ENCODE data around the gene GRIA1. TPM values are rescaled to one million over a fixed set of nuclear protein-coding genes. Genes with fewer than 3 reads are reported as not detected.

Gene GRIA1
- total RNA-seq, 1 experiment from 2014 or later = 0.81 TPM

DNA sequence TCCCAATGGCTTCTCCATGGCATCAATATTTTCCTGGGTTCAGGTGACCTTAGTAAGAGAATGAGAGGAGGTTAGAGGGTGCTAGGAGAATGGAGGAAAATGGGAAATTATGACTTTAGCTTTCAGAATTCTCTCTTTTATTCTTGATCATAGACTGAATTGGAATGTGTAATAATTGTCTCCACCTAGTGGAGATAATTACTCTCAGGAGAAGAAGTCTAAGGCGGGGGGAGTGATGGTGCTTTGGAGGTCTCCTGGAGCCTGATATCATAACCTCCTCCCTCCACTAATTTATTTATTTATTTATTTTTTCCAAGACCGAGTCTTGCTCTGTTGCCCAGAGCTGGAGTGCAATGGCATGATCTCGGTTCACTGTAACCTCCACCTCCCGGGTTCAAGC is 221.3 kb downstream of the GRIA1 start (continued):
- no peak for TF ChIP-seq ESRRA (CRISPR knock-in tag; IDR thresholded peaks at IDR 0.05; ENCODE audit: borderline replicate concordance)
- no peak for TF ChIP-seq ZNF423 (CRISPR knock-in tag; IDR thresholded peaks at IDR 0.05)
- TF ChIP-seq, protein P1, sequence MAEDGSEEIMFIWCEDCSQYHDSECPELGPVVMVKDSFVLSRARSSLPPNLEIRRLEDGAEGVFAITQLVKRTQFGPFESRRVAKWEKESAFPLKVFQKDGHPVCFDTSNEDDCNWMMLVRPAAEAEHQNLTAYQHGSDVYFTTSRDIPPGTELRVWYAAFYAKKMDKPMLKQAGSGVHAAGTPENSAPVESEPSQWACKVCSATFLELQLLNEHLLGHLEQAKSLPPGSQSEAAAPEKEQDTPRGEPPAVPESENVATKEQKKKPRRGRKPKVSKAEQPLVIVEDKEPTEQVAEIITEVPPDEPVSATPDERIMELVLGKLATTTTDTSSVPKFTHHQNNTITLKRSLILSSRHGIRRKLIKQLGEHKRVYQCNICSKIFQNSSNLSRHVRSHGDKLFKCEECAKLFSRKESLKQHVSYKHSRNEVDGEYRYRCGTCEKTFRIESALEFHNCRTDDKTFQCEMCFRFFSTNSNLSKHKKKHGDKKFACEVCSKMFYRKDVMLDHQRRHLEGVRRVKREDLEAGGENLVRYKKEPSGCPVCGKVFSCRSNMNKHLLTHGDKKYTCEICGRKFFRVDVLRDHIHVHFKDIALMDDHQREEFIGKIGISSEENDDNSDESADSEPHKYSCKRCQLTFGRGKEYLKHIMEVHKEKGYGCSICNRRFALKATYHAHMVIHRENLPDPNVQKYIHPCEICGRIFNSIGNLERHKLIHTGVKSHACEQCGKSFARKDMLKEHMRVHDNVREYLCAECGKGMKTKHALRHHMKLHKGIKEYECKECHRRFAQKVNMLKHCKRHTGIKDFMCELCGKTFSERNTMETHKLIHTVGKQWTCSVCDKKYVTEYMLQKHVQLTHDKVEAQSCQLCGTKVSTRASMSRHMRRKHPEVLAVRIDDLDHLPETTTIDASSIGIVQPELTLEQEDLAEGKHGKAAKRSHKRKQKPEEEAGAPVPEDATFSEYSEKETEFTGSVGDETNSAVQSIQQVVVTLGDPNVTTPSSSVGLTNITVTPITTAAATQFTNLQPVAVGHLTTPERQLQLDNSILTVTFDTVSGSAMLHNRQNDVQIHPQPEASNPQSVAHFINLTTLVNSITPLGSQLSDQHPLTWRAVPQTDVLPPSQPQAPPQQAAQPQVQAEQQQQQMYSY (CRISPR knock-in tag; IDR thresholded peaks at IDR 0.05) = no peak
- no peak for TF ChIP-seq EMX1 (CRISPR knock-in tag; IDR thresholded peaks at IDR 0.05)
- TF ChIP-seq, protein P2, sequence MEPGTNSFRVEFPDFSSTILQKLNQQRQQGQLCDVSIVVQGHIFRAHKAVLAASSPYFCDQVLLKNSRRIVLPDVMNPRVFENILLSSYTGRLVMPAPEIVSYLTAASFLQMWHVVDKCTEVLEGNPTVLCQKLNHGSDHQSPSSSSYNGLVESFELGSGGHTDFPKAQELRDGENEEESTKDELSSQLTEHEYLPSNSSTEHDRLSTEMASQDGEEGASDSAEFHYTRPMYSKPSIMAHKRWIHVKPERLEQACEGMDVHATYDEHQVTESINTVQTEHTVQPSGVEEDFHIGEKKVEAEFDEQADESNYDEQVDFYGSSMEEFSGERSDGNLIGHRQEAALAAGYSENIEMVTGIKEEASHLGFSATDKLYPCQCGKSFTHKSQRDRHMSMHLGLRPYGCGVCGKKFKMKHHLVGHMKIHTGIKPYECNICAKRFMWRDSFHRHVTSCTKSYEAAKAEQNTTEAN (CRISPR knock-in tag; IDR thresholded peaks at IDR 0.05) = no peak
- TF ChIP-seq FOXK1 (CRISPR knock-in tag; IDR thresholded peaks at IDR 0.05) = no peak
- TF ChIP-seq, protein P3, sequence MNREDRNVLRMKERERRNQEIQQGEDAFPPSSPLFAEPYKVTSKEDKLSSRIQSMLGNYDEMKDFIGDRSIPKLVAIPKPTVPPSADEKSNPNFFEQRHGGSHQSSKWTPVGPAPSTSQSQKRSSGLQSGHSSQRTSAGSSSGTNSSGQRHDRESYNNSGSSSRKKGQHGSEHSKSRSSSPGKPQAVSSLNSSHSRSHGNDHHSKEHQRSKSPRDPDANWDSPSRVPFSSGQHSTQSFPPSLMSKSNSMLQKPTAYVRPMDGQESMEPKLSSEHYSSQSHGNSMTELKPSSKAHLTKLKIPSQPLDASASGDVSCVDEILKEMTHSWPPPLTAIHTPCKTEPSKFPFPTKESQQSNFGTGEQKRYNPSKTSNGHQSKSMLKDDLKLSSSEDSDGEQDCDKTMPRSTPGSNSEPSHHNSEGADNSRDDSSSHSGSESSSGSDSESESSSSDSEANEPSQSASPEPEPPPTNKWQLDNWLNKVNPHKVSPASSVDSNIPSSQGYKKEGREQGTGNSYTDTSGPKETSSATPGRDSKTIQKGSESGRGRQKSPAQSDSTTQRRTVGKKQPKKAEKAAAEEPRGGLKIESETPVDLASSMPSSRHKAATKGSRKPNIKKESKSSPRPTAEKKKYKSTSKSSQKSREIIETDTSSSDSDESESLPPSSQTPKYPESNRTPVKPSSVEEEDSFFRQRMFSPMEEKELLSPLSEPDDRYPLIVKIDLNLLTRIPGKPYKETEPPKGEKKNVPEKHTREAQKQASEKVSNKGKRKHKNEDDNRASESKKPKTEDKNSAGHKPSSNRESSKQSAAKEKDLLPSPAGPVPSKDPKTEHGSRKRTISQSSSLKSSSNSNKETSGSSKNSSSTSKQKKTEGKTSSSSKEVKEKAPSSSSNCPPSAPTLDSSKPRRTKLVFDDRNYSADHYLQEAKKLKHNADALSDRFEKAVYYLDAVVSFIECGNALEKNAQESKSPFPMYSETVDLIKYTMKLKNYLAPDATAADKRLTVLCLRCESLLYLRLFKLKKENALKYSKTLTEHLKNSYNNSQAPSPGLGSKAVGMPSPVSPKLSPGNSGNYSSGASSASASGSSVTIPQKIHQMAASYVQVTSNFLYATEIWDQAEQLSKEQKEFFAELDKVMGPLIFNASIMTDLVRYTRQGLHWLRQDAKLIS (CRISPR knock-in tag; IDR thresholded peaks at IDR 0.05; ENCODE audit: borderline replicate concordance) = no peak
- TF ChIP-seq FOXP1 (CRISPR knock-in tag; IDR thresholded peaks at IDR 0.05; ENCODE audit: borderline replicate concordance) = no peak
- no peak for TF ChIP-seq NR1H2 (CRISPR knock-in tag; IDR thresholded peaks at IDR 0.05)
- no peak for TF ChIP-seq TEAD4 (CRISPR knock-in tag; IDR thresholded peaks at IDR 0.05)
- TF ChIP-seq, protein P4, sequence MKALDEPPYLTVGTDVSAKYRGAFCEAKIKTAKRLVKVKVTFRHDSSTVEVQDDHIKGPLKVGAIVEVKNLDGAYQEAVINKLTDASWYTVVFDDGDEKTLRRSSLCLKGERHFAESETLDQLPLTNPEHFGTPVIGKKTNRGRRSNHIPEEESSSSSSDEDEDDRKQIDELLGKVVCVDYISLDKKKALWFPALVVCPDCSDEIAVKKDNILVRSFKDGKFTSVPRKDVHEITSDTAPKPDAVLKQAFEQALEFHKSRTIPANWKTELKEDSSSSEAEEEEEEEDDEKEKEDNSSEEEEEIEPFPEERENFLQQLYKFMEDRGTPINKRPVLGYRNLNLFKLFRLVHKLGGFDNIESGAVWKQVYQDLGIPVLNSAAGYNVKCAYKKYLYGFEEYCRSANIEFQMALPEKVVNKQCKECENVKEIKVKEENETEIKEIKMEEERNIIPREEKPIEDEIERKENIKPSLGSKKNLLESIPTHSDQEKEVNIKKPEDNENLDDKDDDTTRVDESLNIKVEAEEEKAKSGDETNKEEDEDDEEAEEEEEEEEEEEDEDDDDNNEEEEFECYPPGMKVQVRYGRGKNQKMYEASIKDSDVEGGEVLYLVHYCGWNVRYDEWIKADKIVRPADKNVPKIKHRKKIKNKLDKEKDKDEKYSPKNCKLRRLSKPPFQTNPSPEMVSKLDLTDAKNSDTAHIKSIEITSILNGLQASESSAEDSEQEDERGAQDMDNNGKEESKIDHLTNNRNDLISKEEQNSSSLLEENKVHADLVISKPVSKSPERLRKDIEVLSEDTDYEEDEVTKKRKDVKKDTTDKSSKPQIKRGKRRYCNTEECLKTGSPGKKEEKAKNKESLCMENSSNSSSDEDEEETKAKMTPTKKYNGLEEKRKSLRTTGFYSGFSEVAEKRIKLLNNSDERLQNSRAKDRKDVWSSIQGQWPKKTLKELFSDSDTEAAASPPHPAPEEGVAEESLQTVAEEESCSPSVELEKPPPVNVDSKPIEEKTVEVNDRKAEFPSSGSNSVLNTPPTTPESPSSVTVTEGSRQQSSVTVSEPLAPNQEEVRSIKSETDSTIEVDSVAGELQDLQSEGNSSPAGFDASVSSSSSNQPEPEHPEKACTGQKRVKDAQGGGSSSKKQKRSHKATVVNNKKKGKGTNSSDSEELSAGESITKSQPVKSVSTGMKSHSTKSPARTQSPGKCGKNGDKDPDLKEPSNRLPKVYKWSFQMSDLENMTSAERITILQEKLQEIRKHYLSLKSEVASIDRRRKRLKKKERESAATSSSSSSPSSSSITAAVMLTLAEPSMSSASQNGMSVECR (CRISPR knock-in tag; IDR thresholded peaks at IDR 0.05; ENCODE audit: borderline replicate concordance) = no peak
- no peak for TF ChIP-seq PRRX2 (CRISPR knock-in tag; IDR thresholded peaks at IDR 0.05)

DNA sequence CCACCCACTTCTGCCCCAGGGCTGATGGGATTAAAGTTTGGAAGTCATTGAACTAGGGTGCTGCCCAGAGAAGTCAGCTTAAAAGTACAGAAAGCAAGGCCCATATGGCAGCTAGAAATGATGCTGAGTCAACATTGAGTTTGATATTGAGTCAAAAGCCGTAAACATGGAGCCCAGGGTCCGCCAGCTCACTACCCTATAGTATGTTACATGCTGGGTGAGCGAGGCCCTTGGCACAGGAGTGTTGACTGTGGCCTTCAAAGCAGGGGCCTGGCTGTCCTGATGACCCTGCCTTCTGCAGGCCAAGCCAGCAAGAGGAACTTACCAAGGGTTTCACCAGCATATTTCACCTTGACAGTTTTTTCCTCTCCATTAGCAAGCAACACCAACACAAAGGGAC is 222.5 kb downstream of the GRIA1 start:
- DNase-seq (ENCODE audit: low spot score) (no peak), ATAC-seq (no peak)
- Mint-ChIP-seq H3K9me3 (no peaks in the 10 kb centered on the region), H3K36me3 (no peaks in the 10 kb centered on the region), H3K27ac (no peak overlapping the region), H3K4me1 (no peaks in the 10 kb centered on the region), H3K4me3 (no peak overlapping the region), H3K27me3 (ENCODE audit: low read depth) (no peaks in the 10 kb centered on the region)
- CTCF ChIA-PET = no interaction called here
- POLR2A ChIA-PET = no interaction called here
- TF ChIP-seq ATF1 (CRISPR knock-in tag; IDR thresholded peaks at IDR 0.05) (no peak), NFATC4 (CRISPR knock-in tag; IDR thresholded peaks at IDR 0.05) (no peak), SMAD3 (CRISPR knock-in tag; IDR thresholded peaks at IDR 0.05; ENCODE audit: borderline replicate concordance) (no peak), TP53 (CRISPR knock-in tag; IDR thresholded peaks at IDR 0.05) (no peak), ELF4 (CRISPR knock-in tag; IDR thresholded peaks at IDR 0.05; ENCODE audit: low read depth) (no peak), GABPB1 (CRISPR knock-in tag; IDR thresholded peaks at IDR 0.05) (no peak), ZNF121 (CRISPR knock-in tag; IDR thresholded peaks at IDR 0.05) (no peak), ZNF232 (CRISPR knock-in tag; IDR thresholded peaks at IDR 0.05) (no peak)
- TF ChIP-seq, protein P5, sequence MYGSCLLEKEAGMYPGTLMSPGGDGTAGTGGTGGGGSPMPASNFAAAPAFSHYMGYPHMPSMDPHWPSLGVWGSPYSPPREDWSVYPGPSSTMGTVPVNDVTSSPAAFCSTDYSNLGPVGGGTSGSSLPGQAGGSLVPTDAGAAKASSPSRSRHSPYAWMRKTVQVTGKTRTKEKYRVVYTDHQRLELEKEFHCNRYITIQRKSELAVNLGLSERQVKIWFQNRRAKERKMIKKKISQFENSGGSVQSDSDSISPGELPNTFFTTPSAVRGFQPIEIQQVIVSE (CRISPR knock-in tag; IDR thresholded peaks at IDR 0.05; ENCODE audit: borderline replicate concordance) = no peak
- TF ChIP-seq, protein P2 (CRISPR knock-in tag; IDR thresholded peaks at IDR 0.05) = no peak
- TF ChIP-seq, protein P6, sequence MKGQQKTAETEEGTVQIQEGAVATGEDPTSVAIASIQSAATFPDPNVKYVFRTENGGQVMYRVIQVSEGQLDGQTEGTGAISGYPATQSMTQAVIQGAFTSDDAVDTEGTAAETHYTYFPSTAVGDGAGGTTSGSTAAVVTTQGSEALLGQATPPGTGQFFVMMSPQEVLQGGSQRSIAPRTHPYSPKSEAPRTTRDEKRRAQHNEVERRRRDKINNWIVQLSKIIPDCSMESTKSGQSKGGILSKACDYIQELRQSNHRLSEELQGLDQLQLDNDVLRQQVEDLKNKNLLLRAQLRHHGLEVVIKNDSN (CRISPR knock-in tag; IDR thresholded peaks at IDR 0.05) = no peak

All from WTC11 (cell line).